ENCODE measurements around the gene FOXP4. TPM values are rescaled to one million over a fixed set of nuclear protein-coding genes. Genes with fewer than 3 reads are reported as not detected.

The FOXP4 gene
- total RNA-seq, 1 donor from 2014 or later: 40.7 TPM

GRCh38 chr6:41568585-41569384 lies 22.6 kb downstream of the FOXP4 start:
- H3K4me1 Mint-ChIP-seq: peaks cover 24% of the 10 kb centered on the region
- no peak for TF ChIP-seq CTCF (IDR thresholded peaks at IDR 0.05)
- DNase-seq (no peak), ATAC-seq (ENCODE audit: low read depth) (no peak)
- H3K27ac Mint-ChIP-seq: no peak overlapping the region
- peaks cover 73% of the 10 kb centered on the region for H3K36me3 Mint-ChIP-seq (ENCODE audit: low read depth)
- POLR2A ChIA-PET: no interaction called here
- H3K9me3 Mint-ChIP-seq: no peaks in the 10 kb centered on the region
- H3K27me3 Mint-ChIP-seq: no peaks in the 10 kb centered on the region
- no peak overlapping the region for H3K4me3 Mint-ChIP-seq
- CTCF ChIA-PET: no interaction called here
- intact Hi-C loops (cut with micrococcal nuclease): no loop called here

- Mint-ChIP-seq H3K9me3 (no peaks in the 10 kb centered on the region), H3K36me3 (ENCODE audit: low read depth) (peaks cover 69% of the 10 kb centered on the region), H3K4me3 (no peak overlapping the region), H3K27me3 (no peaks in the 10 kb centered on the region), H3K4me1 (peaks cover 34% of the 10 kb centered on the region), H3K27ac (no peak overlapping the region)
- POLR2A ChIA-PET: no interaction called here
- ATAC-seq (ENCODE audit: low read depth): no peak
- intact Hi-C loops (cut with micrococcal nuclease): no loop called here
- CTCF ChIA-PET: no interaction called here
- no peak for TF ChIP-seq CTCF (IDR thresholded peaks at IDR 0.05)
- no peak for DNase-seq
Observed at GRCh38 chr6:41570259-41570615, 24.1 kb downstream of the FOXP4 start.

GRCh38 chr6:41571021-41571780 lies 25.0 kb downstream of the FOXP4 start:
- H3K9me3 Mint-ChIP-seq: no peaks in the 10 kb centered on the region
- no peak overlapping the region for H3K27ac Mint-ChIP-seq
- no peak for ATAC-seq (ENCODE audit: low read depth)
- peaks cover 34% of the 10 kb centered on the region for H3K4me1 Mint-ChIP-seq
- no peak for DNase-seq
- H3K4me3 Mint-ChIP-seq: no peak overlapping the region
- intact Hi-C loops (cut with micrococcal nuclease): no loop called here
- ChIA-PET POLR2A (no interaction called here), CTCF (no interaction called here)
- H3K27me3 Mint-ChIP-seq: no peaks in the 10 kb centered on the region
- TF ChIP-seq CTCF (IDR thresholded peaks at IDR 0.05): no peak
- H3K36me3 Mint-ChIP-seq (ENCODE audit: low read depth): peaks cover 60% of the 10 kb centered on the region

- H3K27ac Mint-ChIP-seq: no peak overlapping the region
- H3K36me3 Mint-ChIP-seq (ENCODE audit: low read depth): peaks cover 55% of the 10 kb centered on the region
- intact Hi-C loops (cut with micrococcal nuclease): no loop called here
Observed at GRCh38 chr6:41572613-41573012, 26.4 kb downstream of the FOXP4 start.

More at GRCh38 chr6:41572613-41573012, 26.4 kb downstream of the FOXP4 start:
- POLR2A ChIA-PET: no interaction called here
- no peak for TF ChIP-seq CTCF (IDR thresholded peaks at IDR 0.05)
- DNase-seq (no peak), ATAC-seq (ENCODE audit: low read depth) (no peak)
- CTCF ChIA-PET: no interaction called here
- Mint-ChIP-seq H3K4me3 (no peak overlapping the region), H3K9me3 (no peaks in the 10 kb centered on the region), H3K4me1 (peaks cover 41% of the 10 kb centered on the region), H3K27me3 (no peaks in the 10 kb centered on the region)

All from activated B cell treated with CpG ODN at 0.5 μM for 24 hours (primary cell).